ENCODE results near the gene ROR1. TPM values are rescaled to one million over a fixed set of nuclear protein-coding genes. Genes with fewer than 3 reads are reported as not detected.

Gene ROR1
- total RNA-seq, 1 donor from 2014 or later: 30.3 TPM

GRCh38 chr1:63875636-63876035, 101.8 kb downstream of the ROR1 start:
- H3K4me3 Mint-ChIP-seq: no peak overlapping the region
- Histone ChIP-seq H3K27ac (no peak overlapping the region), H3K36me3 (no peaks in the 10 kb centered on the region), H3K4me2 (no peak overlapping the region), H3K4me1 (peaks cover 30% of the 10 kb centered on the region), H3K9ac (no peak overlapping the region), H3K27me3 (no peaks in the 10 kb centered on the region), H2AFZ (replicated peaks) (no peak overlapping the region), H3F3A (ENCODE audit: low read depth) (no peaks in the 10 kb centered on the region), H3K79me2 (ENCODE audit: low read depth) (peaks cover 99% of the 10 kb centered on the region), H3K9me3 (ENCODE audit: low read depth) (no peaks in the 10 kb centered on the region), H3K4me3 (no peak overlapping the region), H4K20me1 (ENCODE audit: low read depth) (no peaks in the 10 kb centered on the region)
- no peak for DNase-seq (ENCODE audit: low spot score)
- H3K27me3 Mint-ChIP-seq (ENCODE audit: insufficient read depth, low read depth): peaks cover 4% of the 10 kb centered on the region
- no peaks in the 10 kb centered on the region for H3K9me3 Mint-ChIP-seq
- no peak overlapping the region for H3K27ac Mint-ChIP-seq
- peaks cover 2% of the 10 kb centered on the region for H3K36me3 Mint-ChIP-seq
- H3K4me1 Mint-ChIP-seq: peaks cover 11% of the 10 kb centered on the region
- TF ChIP-seq EZH2phosphoT487 (IDR thresholded peaks at IDR 0.05) (no peak), EZH2 (IDR thresholded peaks at IDR 0.05) (no peak), CTCF (IDR thresholded peaks at IDR 0.05) (no peak)

GRCh38 chr1:63877021-63877767, 103.4 kb downstream of the ROR1 start:
- H3K9ac ChIP-seq: no peak overlapping the region
- no peak overlapping the region for H3K4me2 ChIP-seq
- H3K4me3 ChIP-seq: no peak overlapping the region
- H3K4me1 Mint-ChIP-seq: peaks cover 7% of the 10 kb centered on the region
- DNase-seq (ENCODE audit: low spot score): no peak
- no peaks in the 10 kb centered on the region for H3K36me3 Mint-ChIP-seq
- H4K20me1 ChIP-seq (ENCODE audit: low read depth): peaks cover 13% of the 10 kb centered on the region
- H3K4me1 ChIP-seq: peaks cover 27% of the 10 kb centered on the region
- no peaks in the 10 kb centered on the region for H3K27me3 ChIP-seq
- H3K79me2 ChIP-seq (ENCODE audit: low read depth): peaks cover 99% of the 10 kb centered on the region
- no peak overlapping the region for H3K27ac Mint-ChIP-seq
- TF ChIP-seq CTCF (IDR thresholded peaks at IDR 0.05) (no peak), EZH2 (IDR thresholded peaks at IDR 0.05) (no peak), EZH2phosphoT487 (IDR thresholded peaks at IDR 0.05) (no peak)
- no peak overlapping the region for H3K27ac ChIP-seq
- no peak overlapping the region for H2AFZ ChIP-seq (replicated peaks)
- H3K36me3 ChIP-seq: no peaks in the 10 kb centered on the region
- H3K9me3 Mint-ChIP-seq: no peaks in the 10 kb centered on the region
- peaks cover 4% of the 10 kb centered on the region for H3K27me3 Mint-ChIP-seq (ENCODE audit: insufficient read depth, low read depth)
- no peak overlapping the region for H3K4me3 Mint-ChIP-seq
- H3K9me3 ChIP-seq (ENCODE audit: low read depth): no peaks in the 10 kb centered on the region
- H3F3A ChIP-seq (ENCODE audit: low read depth): no peaks in the 10 kb centered on the region

- H3K9ac ChIP-seq: no peak overlapping the region
- peaks cover 26% of the 10 kb centered on the region for H3K4me1 ChIP-seq
- TF ChIP-seq EZH2phosphoT487 (IDR thresholded peaks at IDR 0.05): no peak
- TF ChIP-seq EZH2 (IDR thresholded peaks at IDR 0.05): no peak
- no peak for TF ChIP-seq CTCF (IDR thresholded peaks at IDR 0.05)
- peaks cover 99% of the 10 kb centered on the region for H3K79me2 ChIP-seq (ENCODE audit: low read depth)
- H3K4me3 ChIP-seq: no peak overlapping the region
- Mint-ChIP-seq H3K27ac (no peak overlapping the region), H3K4me1 (peaks cover 7% of the 10 kb centered on the region), H3K27me3 (ENCODE audit: insufficient read depth, low read depth) (peaks cover 4% of the 10 kb centered on the region), H3K36me3 (no peaks in the 10 kb centered on the region), H3K9me3 (no peaks in the 10 kb centered on the region), H3K4me3 (no peak overlapping the region)
- no peaks in the 10 kb centered on the region for H3F3A ChIP-seq (ENCODE audit: low read depth)
- H3K36me3 ChIP-seq: no peaks in the 10 kb centered on the region
- no peaks in the 10 kb centered on the region for H3K27me3 ChIP-seq
- peaks cover 18% of the 10 kb centered on the region for H4K20me1 ChIP-seq (ENCODE audit: low read depth)
- H3K27ac ChIP-seq: no peak overlapping the region
- no peak for DNase-seq (ENCODE audit: low spot score)
- no peaks in the 10 kb centered on the region for H3K9me3 ChIP-seq (ENCODE audit: low read depth)
- H2AFZ ChIP-seq (replicated peaks): no peak overlapping the region
- H3K4me2 ChIP-seq: no peak overlapping the region
Observed at GRCh38 chr1:63877816-63878215, 104.0 kb downstream of the ROR1 start.

All from neural progenitor cell (in vitro differentiated cells).